MM.1S (cell line): Measurements from ENCODE around the gene CCDC8.

Experiments
- DNase-seq: peaks from one replicate; pipeline ENCODE4 v3.0.0-alpha.2; 2015
- H2AFZ ChIP-seq: fragments of 300-600 bp; sonication (generic); 2 replicates; pipeline ENCODE4 v1.6.0; 2016; ENCODE audit warnings: antibody characterized with exemption, low read length
- H3F3A ChIP-seq: fragments of 300-600 bp; sonication (generic); 2 replicates; pipeline ENCODE4 v1.6.1; 2016; ENCODE audit warnings: mild to moderate bottlenecking, antibody characterized with exemption, low read length, moderate library complexity, mixed read lengths; ENCODE audit not compliant: insufficient read depth
- H3K27ac ChIP-seq: fragments of 300-600 bp; sonication (generic); 2 replicates; pipeline ENCODE4 v1.5.1; 2016; ENCODE audit warnings: mild to moderate bottlenecking, low read length
- H3K27me3 ChIP-seq: fragments of 300-600 bp; sonication (generic); replicated peaks from 2 replicates; pipeline ENCODE4 v1.6.0; 2016; ENCODE audit warnings: low read length; ENCODE audit not compliant: insufficient read depth
- H3K36me3 ChIP-seq: fragments of 300-600 bp; sonication (generic); replicated peaks from 2 replicates; pipeline ENCODE4 v1.6.1; 2016; ENCODE audit warnings: mild to moderate bottlenecking, low read length, mixed read lengths; ENCODE audit not compliant: insufficient read depth
- H3K4me1 ChIP-seq: fragments of 300-600 bp; sonication (generic); 2 replicates; pipeline ENCODE4 v1.6.1; 2016; ENCODE audit warnings: low read length, mixed read lengths
- H3K4me2 ChIP-seq: fragments of 300-600 bp; sonication (generic); 2 replicates; pipeline ENCODE4 v1.6.0; 2016; ENCODE audit warnings: low read depth, low read length
- H3K4me3 ChIP-seq: fragments of 300-600 bp; sonication (generic); 2 replicates; pipeline ENCODE4 v1.5.1; 2016; ENCODE audit warnings: low read length, mixed read lengths
- H3K79me2 ChIP-seq: fragments of 300-600 bp; sonication (generic); 2 replicates; pipeline ENCODE4 v1.6.1; 2016; ENCODE audit warnings: mixed run types, low read length, mixed read lengths
- H3K9ac ChIP-seq: fragments of 300-600 bp; sonication (generic); 2 replicates; pipeline ENCODE4 v1.6.1; 2016; ENCODE audit warnings: low read length, mixed read lengths
- H3K9me2 ChIP-seq: fragments of 300-600 bp; sonication (generic); replicated peaks from 2 replicates; pipeline ENCODE4 v1.6.1; 2016; ENCODE audit warnings: mild to moderate bottlenecking, low read length, mixed read lengths; ENCODE audit not compliant: insufficient read depth
- H3K9me3 ChIP-seq: fragments of 300-600 bp; sonication (generic); replicated peaks from 2 replicates; pipeline ENCODE4 v1.6.1; 2016; ENCODE audit warnings: mild to moderate bottlenecking, low read length, mixed read lengths; ENCODE audit not compliant: insufficient read depth
- H4K20me1 ChIP-seq: fragments of 300-600 bp; sonication (generic); 2 replicates; pipeline ENCODE4 v1.6.1; 2016; ENCODE audit warnings: mild to moderate bottlenecking, low read length, moderate library complexity, mixed read lengths; ENCODE audit not compliant: insufficient read depth
- CTCF ChIP-seq: fragments of 300-600 bp; sonication (generic); IDR thresholded peaks from 2 replicates; pipeline ENCODE4 v1.5.1; 2016; ENCODE audit warnings: antibody characterized with exemption, low read length, mixed read lengths
- EZH2 ChIP-seq: fragments of 300-600 bp; sonication (generic); optimal IDR thresholded peaks from 2 replicates; pipeline ENCODE3; 2017; ENCODE audit warnings: low read depth, mild to moderate bottlenecking, antibody characterized with exemption, low read length, mixed read lengths
- EZH2phosphoT487 ChIP-seq: fragments of 300-600 bp; sonication (generic); IDR thresholded peaks from 2 replicates; pipeline ENCODE4 v1.6.1; 2018; ENCODE audit warnings: antibody characterized with exemption, low read length

CCDC8 gene

GRCh38 chr19:46411925-46412649 lies 1.3 kb downstream of the CCDC8 start:
- Histone ChIP-seq H3K4me3 (no peak overlapping the region), H4K20me1 (no peaks in the 10 kb centered on the region), H3F3A (no peaks in the 10 kb centered on the region), H3K9ac (no peak overlapping the region), H3K9me3 (no peaks in the 10 kb centered on the region), H3K79me2 (no peaks in the 10 kb centered on the region), H3K4me2 (no peak overlapping the region), H3K9me2 (no peaks in the 10 kb centered on the region), H2AFZ (no peak overlapping the region), H3K36me3 (no peaks in the 10 kb centered on the region), H3K27me3 (peaks cover 82% of the 10 kb centered on the region), H3K4me1 (no peaks in the 10 kb centered on the region), H3K27ac (no peak overlapping the region)
- DNase-seq, result no peak
- no peak for TF ChIP-seq EZH2phosphoT487
- TF ChIP-seq EZH2, result no peak
- TF ChIP-seq CTCF, result no peak

- H2AFZ ChIP-seq, result no peak overlapping the region
- H3K9ac ChIP-seq, result no peak overlapping the region
- H3K79me2 ChIP-seq, result no peaks in the 10 kb centered on the region
- no peak overlapping the region for H3K4me2 ChIP-seq
- H3K4me1 ChIP-seq, result no peaks in the 10 kb centered on the region
- H3K36me3 ChIP-seq, result no peaks in the 10 kb centered on the region
- no peak overlapping the region for H3K27ac ChIP-seq
- no peaks in the 10 kb centered on the region for H3K9me3 ChIP-seq
- no peaks in the 10 kb centered on the region for H4K20me1 ChIP-seq
- H3K4me3 ChIP-seq, result no peak overlapping the region
- no peaks in the 10 kb centered on the region for H3K9me2 ChIP-seq
- peaks cover 81% of the 10 kb centered on the region for H3K27me3 ChIP-seq
- no peak for TF ChIP-seq EZH2
- no peak for TF ChIP-seq CTCF
- no peak for TF ChIP-seq EZH2phosphoT487
- H3F3A ChIP-seq, result no peaks in the 10 kb centered on the region
- no peak for DNase-seq
These were observed 2.1 kb downstream of the CCDC8 start for GRCh38 chr19:46411088-46411924.

GRCh38 chr19:46410205-46411087 lies 2.9 kb downstream of the CCDC8 start:
- Histone ChIP-seq H3F3A (no peaks in the 10 kb centered on the region), H3K9me3 (no peaks in the 10 kb centered on the region)
- TF ChIP-seq EZH2phosphoT487 (no peak), EZH2 (no peak), CTCF (no peak)

More at GRCh38 chr19:46410205-46411087, 2.9 kb downstream of the CCDC8 start:
- no peaks in the 10 kb centered on the region for H3K9me2 ChIP-seq
- no peak overlapping the region for H3K27ac ChIP-seq
- H2AFZ ChIP-seq, result no peak overlapping the region
- no peaks in the 10 kb centered on the region for H3K36me3 ChIP-seq
- H3K4me2 ChIP-seq, result no peak overlapping the region
- H3K27me3 ChIP-seq, result peaks cover 83% of the 10 kb centered on the region
- no peaks in the 10 kb centered on the region for H3K4me1 ChIP-seq
- no peak overlapping the region for H3K4me3 ChIP-seq
- no peak overlapping the region for H3K9ac ChIP-seq
- no peak for DNase-seq
- no peaks in the 10 kb centered on the region for H4K20me1 ChIP-seq
- H3K79me2 ChIP-seq, result no peaks in the 10 kb centered on the region
